NCI-H1092 treated with DMSO at 0.1 percent for 48 hours (cell line): ENCODE measurements around the gene XPR1.

Source experiments
- DNase-seq: peaks from one replicate; lab custom pipeline; 2025; lab: John Stamatoyannopoulos, UW

The XPR1 gene

GRCh38 chr1:180892272-180892671 lies 260.4 kb downstream of the XPR1 start:
- DNase-seq: no peak

GRCh38 chr1:180892675-180893074 lies 260.9 kb downstream of the XPR1 start:
- DNase-seq: no peak

GRCh38 chr1:180893614-180894013 lies 261.8 kb downstream of the XPR1 start:
- no peak for DNase-seq

- no peak for DNase-seq
Measured at GRCh38 chr1:180896161-180896560, 264.3 kb downstream of the XPR1 start.

DNA sequence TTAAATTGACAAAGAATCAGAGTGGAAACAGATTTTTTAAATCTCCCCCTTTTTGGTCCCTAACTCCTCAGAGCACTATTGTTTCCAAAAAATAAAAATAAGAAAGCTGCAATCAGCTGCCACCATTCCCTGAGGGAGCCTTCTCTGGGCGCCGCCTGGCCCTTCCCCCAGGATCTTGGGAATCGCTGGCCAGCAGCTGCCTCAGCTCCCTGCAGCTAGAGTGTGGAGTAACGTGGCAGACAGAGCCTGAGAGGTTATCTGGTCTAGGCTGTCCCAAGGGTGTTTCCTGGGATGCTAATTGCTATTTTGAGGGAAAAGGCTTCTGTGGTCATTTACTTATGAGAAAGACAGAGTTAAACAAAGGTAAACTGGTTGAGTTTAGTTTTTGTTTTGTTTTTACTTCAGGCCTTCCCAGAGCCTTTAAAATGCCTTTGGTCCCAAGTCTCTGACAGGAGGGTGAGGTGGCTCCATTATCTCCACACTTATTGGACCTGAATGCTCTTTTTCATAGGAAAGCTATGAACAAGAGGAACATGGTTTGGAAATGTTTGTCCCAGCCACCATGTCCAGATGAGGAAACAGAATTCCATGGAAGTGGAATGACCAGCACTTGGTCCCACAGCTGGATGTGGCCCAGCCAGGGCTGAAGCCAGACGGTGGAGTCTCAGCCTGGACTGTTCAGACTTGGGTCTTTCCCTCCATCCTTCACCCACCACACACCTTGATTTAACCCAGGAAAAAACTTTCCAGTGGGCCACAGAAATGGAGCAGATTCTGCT lies 266.8 kb downstream of the XPR1 start:
- no peak for DNase-seq

DNA sequence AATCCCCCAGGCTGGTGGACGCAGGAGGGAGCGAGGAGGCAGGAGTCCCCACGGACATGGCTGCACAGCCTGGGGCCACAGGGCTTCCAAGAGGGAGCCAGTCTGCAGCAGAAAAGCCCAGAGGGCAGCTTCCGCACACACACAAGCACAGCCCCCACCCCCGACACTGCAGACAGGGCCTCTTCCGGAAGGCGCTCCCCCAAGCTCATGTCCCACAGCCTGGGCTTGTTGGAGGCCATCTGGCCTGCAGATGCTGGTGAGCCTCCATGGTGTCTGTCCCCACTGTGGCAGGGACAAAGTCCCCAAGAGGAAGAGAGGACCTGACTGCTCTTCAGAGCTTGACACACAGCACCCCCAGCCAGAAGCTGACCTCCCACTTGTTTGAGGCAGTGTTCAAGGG lies 267.4 kb downstream of the XPR1 start:
- no peak for DNase-seq

GRCh38 chr1:180901076-180901990 lies 269.5 kb downstream of the XPR1 start:
- no peak for DNase-seq

- DNase-seq: no peak
Measured at GRCh38 chr1:180902541-180902940, 270.7 kb downstream of the XPR1 start.

GRCh38 chr1:180905927-180906326 lies 274.1 kb downstream of the XPR1 start:
- no peak for DNase-seq

- no peak for DNase-seq
Measured at GRCh38 chr1:180906511-180906910, 274.7 kb downstream of the XPR1 start.

- DNase-seq: no peak
Measured at GRCh38 chr1:180907313-180908055, 275.7 kb downstream of the XPR1 start.

DNA sequence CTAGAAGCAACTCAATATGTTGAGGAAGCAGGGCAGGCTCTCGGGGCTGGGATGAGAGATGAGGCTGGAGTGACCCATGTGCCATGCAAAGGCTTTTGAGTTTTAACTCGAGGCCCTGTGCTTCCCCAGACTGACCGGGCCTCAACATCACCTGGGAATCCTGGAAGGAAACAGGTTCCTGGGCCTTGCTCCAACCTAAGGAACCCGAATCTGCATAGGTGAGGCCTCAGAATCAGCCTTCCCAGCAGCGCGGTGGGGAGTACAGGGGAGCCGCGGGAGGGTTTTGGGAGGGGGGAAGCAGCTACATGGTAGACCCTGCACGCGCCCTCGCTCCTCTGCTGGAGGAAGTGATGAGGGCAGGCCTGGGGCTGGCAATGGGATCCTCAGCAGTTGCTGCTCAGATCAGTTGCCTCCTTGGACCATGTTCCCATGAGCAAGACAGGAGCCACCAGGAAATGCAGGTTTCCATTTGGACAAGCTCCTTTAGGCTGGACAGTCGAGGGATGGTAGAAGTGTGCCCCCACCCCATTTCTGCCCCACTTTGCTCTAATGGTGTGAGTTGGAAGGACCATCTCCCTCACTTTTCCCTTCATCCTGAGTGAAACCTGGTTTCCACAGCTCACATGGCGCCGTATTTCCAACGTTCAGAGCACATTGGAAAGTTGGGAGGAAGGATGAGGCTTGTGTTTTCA lies 276.4 kb downstream of the XPR1 start:
- DNase-seq: no peak

- no peak for DNase-seq
Measured at GRCh38 chr1:180909005-180909414, 277.2 kb downstream of the XPR1 start.

DNA sequence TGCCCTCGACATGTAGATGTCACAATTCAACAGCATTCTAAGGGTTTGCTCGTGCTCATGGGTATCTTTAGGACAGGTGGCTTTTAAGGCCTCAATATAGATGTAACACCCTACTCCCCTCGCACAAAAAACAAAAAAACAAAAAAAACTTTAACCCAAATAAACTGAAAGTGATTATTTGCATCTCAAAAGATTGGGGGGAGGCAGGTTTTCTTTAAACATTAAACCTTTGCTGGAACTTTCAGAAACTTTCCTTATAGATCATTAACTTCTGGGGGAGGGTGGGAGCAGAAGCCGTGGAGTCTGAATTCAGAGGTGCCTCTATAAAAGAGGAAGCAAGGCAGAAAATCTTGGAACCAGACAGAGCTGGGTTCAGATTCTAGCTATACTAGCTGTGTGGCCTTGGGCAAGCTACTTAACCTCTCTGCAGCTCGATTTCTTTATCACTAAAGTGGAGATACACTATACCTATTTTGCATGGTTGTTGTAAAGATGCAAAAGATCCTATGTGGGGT lies 277.7 kb downstream of the XPR1 start:
- no peak for DNase-seq

DNA sequence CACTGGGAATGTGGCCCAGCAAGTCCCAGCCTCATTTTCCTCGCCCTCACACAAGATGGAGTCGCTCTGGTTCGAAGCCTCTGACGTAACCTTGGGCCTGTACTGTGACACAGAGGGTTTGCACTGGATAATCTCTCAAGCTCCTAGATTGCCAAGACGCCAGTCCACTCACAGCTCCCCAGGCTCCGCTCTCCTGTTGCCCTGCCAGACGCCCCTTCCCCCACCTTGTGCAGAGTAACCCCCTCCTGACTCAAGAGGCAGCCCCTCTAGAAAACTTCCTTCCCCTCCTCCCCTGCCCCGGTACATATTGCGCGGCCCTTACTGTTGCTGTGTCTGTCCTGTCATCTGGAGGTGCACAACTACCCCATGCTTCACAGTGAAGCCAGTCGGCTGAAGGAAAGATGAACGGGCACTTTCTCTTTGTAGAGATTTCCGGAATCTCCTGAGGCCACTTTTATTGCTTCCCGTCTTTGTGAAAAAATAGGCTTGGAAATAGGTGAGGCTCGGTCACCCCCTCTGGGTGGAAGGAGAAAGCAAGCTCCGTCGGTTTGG lies 279.9 kb downstream of the XPR1 start:
- peak; percentile 71 for DNase-seq

DNA sequence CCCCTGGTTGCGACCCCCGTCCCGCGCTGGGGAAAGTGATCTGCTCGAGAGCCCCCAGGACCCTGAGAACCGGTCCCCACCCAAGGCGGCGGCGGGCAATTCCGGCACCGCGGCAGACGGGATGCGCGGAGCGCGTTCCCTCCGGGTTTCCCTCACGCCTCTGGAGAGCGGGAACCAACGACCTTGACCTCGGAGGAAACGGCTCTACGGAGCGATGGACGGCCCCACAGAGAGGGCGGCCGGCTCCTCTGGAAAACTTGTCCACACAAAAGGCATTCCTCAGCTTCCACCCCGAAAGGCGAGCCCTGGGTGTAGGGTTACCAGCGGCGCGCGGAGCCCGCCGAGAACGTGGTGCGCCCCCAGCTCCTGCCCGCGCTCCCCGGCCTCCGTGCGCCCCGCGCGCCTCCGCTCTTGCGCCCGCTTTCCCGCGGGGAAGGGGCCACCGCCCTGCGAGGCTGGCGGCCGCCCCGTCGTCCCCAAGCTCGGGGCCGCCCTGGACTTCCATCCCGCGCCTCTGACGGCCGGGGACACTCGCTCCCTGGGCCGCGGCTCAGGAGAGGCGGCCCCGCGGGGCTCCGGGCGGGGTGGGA lies 280.5 kb downstream of the XPR1 start:
- peak; percentile 71 for DNase-seq

DNA sequence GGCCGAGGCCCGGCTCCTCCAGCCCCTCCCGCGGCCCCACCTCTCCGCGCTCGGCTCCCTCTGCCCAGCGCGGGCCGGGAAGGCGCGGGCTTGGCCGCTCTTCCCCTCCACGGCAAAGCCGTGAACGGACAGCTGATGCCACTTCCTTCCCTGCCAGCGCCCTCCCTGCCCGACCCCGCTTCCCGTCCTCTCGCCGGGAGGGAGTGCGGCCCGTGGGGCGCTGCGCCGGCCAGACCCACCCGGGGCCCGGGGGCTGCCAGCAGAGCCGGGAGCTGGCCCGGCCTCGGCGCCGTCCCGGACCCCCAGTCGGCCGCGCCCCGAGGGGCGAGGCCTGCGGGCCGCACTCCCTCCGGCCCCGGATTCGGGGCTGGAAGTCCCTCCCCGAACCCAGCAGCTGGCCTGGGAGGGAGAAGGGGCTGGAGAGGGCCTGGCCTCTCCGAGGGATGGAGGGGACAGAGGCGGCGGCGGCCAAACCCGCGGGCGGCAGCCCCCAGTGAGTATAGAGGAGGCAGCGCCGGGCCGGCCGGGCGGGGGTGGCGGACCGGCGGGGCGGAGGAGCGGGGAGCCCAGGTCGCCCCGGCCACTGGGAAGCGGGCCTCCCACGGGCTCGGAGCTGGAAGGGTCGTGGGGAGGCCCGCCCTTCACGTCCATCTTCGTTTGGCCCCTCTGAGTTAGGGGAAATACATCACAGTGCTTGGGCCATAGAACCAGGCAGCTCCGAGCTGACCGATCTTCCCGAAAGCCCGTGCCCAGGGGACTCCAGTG lies 281.2 kb downstream of the XPR1 start, which contains the start of gene KIAA1614:
Gene KIAA1614 (plus strand): TSS at position 97 of the 765 bp plus-strand sequence. CDS start 347 bp downstream, at position 444.
- peak; percentile 65 for DNase-seq

DNA sequence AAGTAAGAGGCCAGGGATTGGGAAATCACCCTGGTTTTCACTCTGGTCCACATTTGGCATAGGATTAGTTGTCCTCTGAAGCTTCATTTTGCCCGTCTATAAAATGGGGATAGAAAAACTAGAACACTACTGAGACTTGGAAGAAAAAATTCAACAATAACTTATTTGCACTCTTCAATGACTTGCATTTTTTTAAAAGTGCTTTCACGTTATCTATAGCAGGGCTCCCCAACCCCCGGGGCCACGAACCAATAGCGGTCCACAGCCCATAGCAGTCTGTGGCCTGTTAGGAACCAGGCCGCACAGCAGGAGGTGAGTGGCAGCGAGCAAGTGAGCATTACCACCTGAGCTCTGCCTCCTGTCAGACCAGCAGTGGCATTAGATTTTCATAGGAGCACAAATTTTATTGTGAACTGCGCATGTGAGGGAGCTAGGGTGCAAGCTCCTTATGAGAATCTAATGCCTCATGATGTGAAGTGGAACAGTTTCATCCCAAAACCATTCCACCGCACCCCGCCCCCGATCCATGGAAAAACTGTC lies 283.7 kb downstream of the XPR1 start:
- DNase-seq: no peak

- DNase-seq: no peak
Measured at GRCh38 chr1:180916012-180916770, 284.4 kb downstream of the XPR1 start.
